Chondrocyte (in vitro differentiated cells): ENCODE data around the gene STAP2. TPM values are rescaled to one million over a fixed set of nuclear protein-coding genes. Genes with fewer than 3 reads are reported as not detected.

Source experiments
- DNase-seq: peaks from one replicate; pipeline ENCODE4 v3.0.0; 2021; ENCODE audit warnings: mixed read lengths, low spot score
- H3K27ac Mint-ChIP-seq: one replicate; pipeline ENCODE4 v1.8.0; 2021; ENCODE audit warnings: mild to moderate bottlenecking, moderate library complexity, mixed read lengths; ENCODE audit not compliant: unreplicated experiment
- H3K27me3 Mint-ChIP-seq: 2 replicates; pipeline ENCODE4 v1.8.0; 2021; ENCODE audit warnings: low read depth, mixed read lengths
- H3K36me3 Mint-ChIP-seq: 2 replicates; pipeline ENCODE4 v1.8.0; 2021; ENCODE audit warnings: low read depth, mixed read lengths
- H3K4me1 Mint-ChIP-seq: 2 replicates; pipeline ENCODE4 v1.8.0; 2021; ENCODE audit warnings: low read depth, mild to moderate bottlenecking, mixed read lengths
- H3K4me3 Mint-ChIP-seq: one replicate; pipeline ENCODE4 v1.8.0; 2021; ENCODE audit warnings: mild to moderate bottlenecking, moderate library complexity, mixed read lengths; ENCODE audit not compliant: unreplicated experiment
- H3K9me3 Mint-ChIP-seq: 2 replicates; pipeline ENCODE4 v1.8.0; 2021; ENCODE audit warnings: low read depth, mixed read lengths
- total RNA-seq: library from RNA; stranded (reverse); gene quantifications from 3 replicates; pipeline ENCODE4 v1.2.1, GENCODE V29; 2021
- TF ChIP-seq, protein P1 (sequence below): fragments of 200-600 bp; sonication (generic); IDR thresholded peaks from 2 replicates; pipeline ENCODE4 v1.5.0; 2021; ENCODE audit warnings: antibody characterized with exemption, mild to moderate bottlenecking, moderate library complexity

STAP2 gene
- total RNA-seq, 1 donor from 2014 or later, result 0.85 TPM

DNA sequence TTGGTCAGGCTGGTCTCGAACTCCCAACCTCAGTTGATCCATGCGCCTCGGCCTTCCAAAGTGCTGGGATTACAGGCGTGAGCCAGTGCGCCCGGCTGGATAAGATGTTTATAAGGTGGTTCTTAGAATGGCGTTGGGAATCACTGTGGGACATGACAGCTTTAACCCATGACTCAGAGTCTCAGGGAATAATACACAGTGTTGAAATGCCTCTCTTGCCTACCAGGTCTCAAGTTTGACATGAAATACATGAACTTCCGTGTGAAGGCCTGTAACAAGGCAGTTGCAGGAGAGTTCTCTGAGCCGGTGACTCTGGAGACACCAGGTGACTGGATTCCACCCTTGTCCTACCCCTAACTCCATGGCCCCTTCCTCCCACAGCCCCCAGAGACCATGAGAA, 21.7 kb downstream of the STAP2 start:
- Mint-ChIP-seq H3K4me3 (no peak overlapping the region), H3K9me3 (no peaks in the 10 kb centered on the region), H3K27ac (no peak overlapping the region), H3K36me3 (peaks cover 14% of the 10 kb centered on the region), H3K27me3 (no peaks in the 10 kb centered on the region), H3K4me1 (no peaks in the 10 kb centered on the region)
- TF ChIP-seq, protein P1, sequence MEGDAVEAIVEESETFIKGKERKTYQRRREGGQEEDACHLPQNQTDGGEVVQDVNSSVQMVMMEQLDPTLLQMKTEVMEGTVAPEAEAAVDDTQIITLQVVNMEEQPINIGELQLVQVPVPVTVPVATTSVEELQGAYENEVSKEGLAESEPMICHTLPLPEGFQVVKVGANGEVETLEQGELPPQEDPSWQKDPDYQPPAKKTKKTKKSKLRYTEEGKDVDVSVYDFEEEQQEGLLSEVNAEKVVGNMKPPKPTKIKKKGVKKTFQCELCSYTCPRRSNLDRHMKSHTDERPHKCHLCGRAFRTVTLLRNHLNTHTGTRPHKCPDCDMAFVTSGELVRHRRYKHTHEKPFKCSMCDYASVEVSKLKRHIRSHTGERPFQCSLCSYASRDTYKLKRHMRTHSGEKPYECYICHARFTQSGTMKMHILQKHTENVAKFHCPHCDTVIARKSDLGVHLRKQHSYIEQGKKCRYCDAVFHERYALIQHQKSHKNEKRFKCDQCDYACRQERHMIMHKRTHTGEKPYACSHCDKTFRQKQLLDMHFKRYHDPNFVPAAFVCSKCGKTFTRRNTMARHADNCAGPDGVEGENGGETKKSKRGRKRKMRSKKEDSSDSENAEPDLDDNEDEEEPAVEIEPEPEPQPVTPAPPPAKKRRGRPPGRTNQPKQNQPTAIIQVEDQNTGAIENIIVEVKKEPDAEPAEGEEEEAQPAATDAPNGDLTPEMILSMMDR, result no peak
- no peak for DNase-seq

DNA sequence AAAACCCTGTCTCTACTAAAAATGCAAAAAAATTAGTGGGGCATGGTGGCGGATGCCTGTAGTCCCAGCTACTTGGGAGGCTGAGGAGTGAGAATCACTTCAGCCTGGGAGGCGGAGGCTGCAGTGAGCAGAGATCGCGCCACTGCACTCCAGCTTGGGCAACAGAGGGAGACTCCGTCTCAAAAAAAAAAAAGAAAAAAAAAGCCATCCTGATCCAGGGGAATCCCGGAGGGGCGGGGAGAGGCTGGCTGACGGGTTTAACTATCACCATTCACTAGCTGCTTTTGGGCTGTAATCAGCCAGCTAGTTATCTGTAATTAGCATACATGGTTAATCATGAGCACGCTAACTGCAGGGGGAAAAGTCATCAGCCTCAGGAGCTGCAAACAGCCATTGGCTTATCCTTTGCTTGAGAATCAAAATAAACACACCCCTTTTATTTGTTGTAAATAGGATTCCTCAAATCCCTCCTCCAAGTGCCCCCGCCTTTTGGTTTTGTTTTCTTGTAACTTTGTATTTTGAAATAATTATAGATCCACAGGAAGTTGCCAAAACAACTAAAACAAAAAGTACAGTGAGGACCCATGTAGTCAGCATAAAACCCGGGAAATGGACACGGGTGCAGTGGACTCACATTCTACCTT, 24.7 kb downstream of the STAP2 start:
- H3K4me3 Mint-ChIP-seq, result no peak overlapping the region
- no peaks in the 10 kb centered on the region for H3K27me3 Mint-ChIP-seq
- TF ChIP-seq, protein P1, result no peak
- no peak overlapping the region for H3K27ac Mint-ChIP-seq
- H3K9me3 Mint-ChIP-seq, result no peaks in the 10 kb centered on the region
- DNase-seq, result no peak
- H3K36me3 Mint-ChIP-seq, result peaks cover 7% of the 10 kb centered on the region
- H3K4me1 Mint-ChIP-seq, result no peaks in the 10 kb centered on the region

DNA sequence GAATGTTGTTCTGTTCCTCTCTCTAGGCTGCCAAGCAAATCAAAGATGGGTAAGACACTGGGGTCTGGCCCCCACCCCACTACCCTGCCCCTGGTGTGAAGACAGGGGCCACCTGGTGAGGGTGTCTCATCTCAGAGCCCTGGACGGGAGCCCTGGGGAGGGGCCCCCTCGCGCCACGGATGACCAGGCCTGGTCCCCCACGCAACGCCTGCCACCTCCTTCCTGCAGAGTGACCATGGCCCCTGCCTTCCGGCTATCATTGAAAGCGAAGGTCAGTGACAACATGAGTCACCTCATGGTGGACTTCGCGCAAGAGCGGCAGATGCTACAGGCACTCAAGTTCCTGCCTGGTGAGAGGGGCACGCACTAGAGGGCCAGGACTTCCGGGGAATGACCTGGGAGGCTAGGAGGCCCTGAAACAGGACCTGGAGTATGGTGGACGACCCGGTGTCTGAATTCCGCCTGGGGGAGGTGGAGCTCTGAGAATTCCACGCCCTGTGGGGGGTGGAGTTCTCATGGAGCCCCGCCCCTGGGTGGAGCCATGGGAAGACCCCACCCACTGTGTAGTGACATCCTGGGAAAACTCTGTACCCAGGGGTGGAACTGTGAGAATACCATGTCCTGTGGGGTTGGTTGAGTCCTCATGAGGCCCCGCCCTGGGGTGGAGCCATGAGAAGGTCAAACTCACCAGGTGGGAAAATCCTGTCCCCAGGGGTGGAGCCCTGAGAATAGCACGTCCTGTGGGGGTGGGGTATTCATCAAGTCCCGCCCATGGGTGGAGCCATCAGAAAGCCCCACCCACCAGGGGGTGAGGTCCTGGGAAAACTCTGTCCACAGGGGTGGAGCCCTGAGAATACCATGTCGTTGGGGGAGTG, 28.1 kb downstream of the STAP2 start:
- DNase-seq, result no peak
- TF ChIP-seq, protein P1, result no peak
- Mint-ChIP-seq H3K36me3 (peaks cover 2% of the 10 kb centered on the region), H3K4me3 (no peak overlapping the region), H3K4me1 (no peaks in the 10 kb centered on the region), H3K27ac (no peak overlapping the region), H3K9me3 (no peaks in the 10 kb centered on the region), H3K27me3 (no peaks in the 10 kb centered on the region)

DNA sequence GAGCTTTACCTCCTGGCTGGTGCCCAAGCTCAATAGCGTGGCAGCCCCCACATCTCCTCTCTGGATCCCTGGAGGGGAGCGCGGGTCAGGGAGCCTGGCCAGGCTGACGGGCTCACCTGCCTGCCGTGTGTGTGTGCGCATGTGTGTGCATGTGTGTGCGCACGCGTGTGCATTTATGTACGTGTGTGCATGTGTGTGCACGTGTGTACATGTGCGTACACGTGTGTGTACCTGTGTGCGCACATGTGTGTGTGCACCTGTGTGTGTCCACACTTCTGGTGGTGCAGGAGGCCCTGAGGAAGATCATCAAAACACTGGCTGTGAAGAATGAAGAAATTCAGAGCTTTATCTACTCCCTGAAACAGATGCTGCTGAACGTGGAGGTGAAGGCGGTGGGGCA, 33.0 kb downstream of the STAP2 start:
- TF ChIP-seq, protein P1, result no peak
- no peaks in the 10 kb centered on the region for H3K27me3 Mint-ChIP-seq
- H3K27ac Mint-ChIP-seq, result no peak overlapping the region
- peaks cover 2% of the 10 kb centered on the region for H3K4me1 Mint-ChIP-seq
- peak overlapping the region; percentile 62 for H3K4me3 Mint-ChIP-seq
- no peak for DNase-seq
- no peaks in the 10 kb centered on the region for H3K9me3 Mint-ChIP-seq
- peaks cover 2% of the 10 kb centered on the region for H3K36me3 Mint-ChIP-seq

DNA sequence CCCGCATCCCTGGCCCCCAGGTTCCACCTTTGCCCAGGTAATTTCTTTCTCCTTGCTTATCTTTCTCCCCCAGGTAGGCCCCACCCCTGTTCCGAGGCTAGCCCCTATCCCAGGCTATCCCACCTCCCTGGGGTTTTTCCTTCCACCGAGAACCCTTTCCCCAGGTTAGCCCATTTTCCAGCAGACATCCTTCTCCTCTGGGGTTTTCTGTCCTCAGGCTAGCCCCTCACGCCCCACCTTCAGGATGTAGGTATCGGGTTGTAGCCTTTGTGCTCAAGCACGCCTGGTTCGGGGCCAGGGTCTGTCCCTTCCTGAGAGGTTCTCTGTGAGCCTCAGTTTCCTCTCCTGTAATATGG, 33.4 kb downstream of the STAP2 start:
- no peaks in the 10 kb centered on the region for H3K27me3 Mint-ChIP-seq

More for the DNA sequence above, 33.4 kb downstream of the STAP2 start:
- Mint-ChIP-seq H3K36me3 (peaks cover 2% of the 10 kb centered on the region), H3K4me3 (peak overlapping the region; percentile 62), H3K9me3 (no peaks in the 10 kb centered on the region), H3K27ac (no peak overlapping the region), H3K4me1 (peaks cover 2% of the 10 kb centered on the region)
- DNase-seq, result no peak
- TF ChIP-seq, protein P1, result no peak
